ENCODE results near the gene KASH5.
A peak's percentile ranks its signal among the peaks of the same experiment; 100 is the strongest.

The KASH5 gene

GRCh38 chr19:49427339-49427738 lies 39.3 kb downstream of the KASH5 start:
- Histone ChIP-seq H2AFZ (ENCODE audit: low read length) (no peak overlapping the region), H3F3A (ENCODE audit: insufficient read depth, low read length) (no peaks in the 10 kb centered on the region; the same call in 1 of the 2 replicates), H3K4me2 (ENCODE audit: low read length) (no peak overlapping the region; the same call in 1 of the 2 replicates), H3K36me3 (ENCODE audit: insufficient read depth, low read length) (no peaks in the 10 kb centered on the region), H3K27me3 (ENCODE audit: insufficient read depth, low read length) (peaks cover 18% of the 10 kb centered on the region; the same call in 1 of the 2 replicates), H3K4me3 (ENCODE audit: low read depth, low read length, poor library complexity, severe bottlenecking) (no peak overlapping the region), H3K9me2 (ENCODE audit: low read depth, low read length) (no peaks in the 10 kb centered on the region), H3K27ac (ENCODE audit: low read depth, low read length, poor library complexity, severe bottlenecking) (no peak overlapping the region), H4K20me1 (ENCODE audit: insufficient read depth, low read length) (no peaks in the 10 kb centered on the region), H3K4me1 (ENCODE audit: insufficient read depth, low read length, severe bottlenecking) (peaks cover 12% of the 10 kb centered on the region), H3K79me2 (ENCODE audit: insufficient read depth, low read length) (no peaks in the 10 kb centered on the region), H3K9ac (ENCODE audit: low read length) (no peak overlapping the region), H3K9me3 (ENCODE audit: low read length) (no peaks in the 10 kb centered on the region)
- no peak for TF ChIP-seq CTCF (IDR thresholded peaks at IDR 0.05; ENCODE audit: low read length)
- no peak for TF ChIP-seq EZH2 (IDR thresholded peaks at IDR 0.05; ENCODE audit: borderline replicate concordance, low read length)

- Histone ChIP-seq H3K27ac (ENCODE audit: low read depth, low read length, poor library complexity, severe bottlenecking) (no peak overlapping the region), H3K4me2 (ENCODE audit: low read length) (peak overlapping the region; percentile 49; the same call in 1 of the 2 replicates), H3F3A (ENCODE audit: insufficient read depth, low read length) (no peaks in the 10 kb centered on the region; the same call in 1 of the 2 replicates), H3K79me2 (ENCODE audit: insufficient read depth, low read length) (no peaks in the 10 kb centered on the region), H3K4me1 (ENCODE audit: insufficient read depth, low read length, severe bottlenecking) (peaks cover 9% of the 10 kb centered on the region), H3K36me3 (ENCODE audit: insufficient read depth, low read length) (no peaks in the 10 kb centered on the region), H4K20me1 (ENCODE audit: insufficient read depth, low read length) (no peaks in the 10 kb centered on the region), H3K4me3 (ENCODE audit: low read depth, low read length, poor library complexity, severe bottlenecking) (no peak overlapping the region), H2AFZ (ENCODE audit: low read length) (no peak overlapping the region), H3K9ac (ENCODE audit: low read length) (no peak overlapping the region; the same call in 1 of the 2 replicates), H3K9me2 (ENCODE audit: low read depth, low read length) (no peaks in the 10 kb centered on the region), H3K9me3 (ENCODE audit: low read length) (no peaks in the 10 kb centered on the region), H3K27me3 (ENCODE audit: insufficient read depth, low read length) (peaks cover 18% of the 10 kb centered on the region; the same call in 1 of the 2 replicates)
- TF ChIP-seq EZH2 (IDR thresholded peaks at IDR 0.05; ENCODE audit: borderline replicate concordance, low read length) (no peak), CTCF (IDR thresholded peaks at IDR 0.05; ENCODE audit: low read length) (no peak)
These were observed 40.0 kb downstream of the KASH5 start for GRCh38 chr19:49427855-49428546.

- peaks cover 18% of the 10 kb centered on the region; the same call in 1 of the 2 replicates for H3K27me3 ChIP-seq (ENCODE audit: insufficient read depth, low read length)
These were observed 40.8 kb downstream of the KASH5 start for GRCh38 chr19:49428547-49429451.

More at GRCh38 chr19:49428547-49429451, 40.8 kb downstream of the KASH5 start:
- no peak for TF ChIP-seq CTCF (IDR thresholded peaks at IDR 0.05; ENCODE audit: low read length)
- no peak for TF ChIP-seq EZH2 (IDR thresholded peaks at IDR 0.05; ENCODE audit: borderline replicate concordance, low read length)
- Histone ChIP-seq H3K9ac (ENCODE audit: low read length) (no peak overlapping the region), H3F3A (ENCODE audit: insufficient read depth, low read length) (no peaks in the 10 kb centered on the region; the same call in 1 of the 2 replicates), H3K4me1 (ENCODE audit: insufficient read depth, low read length, severe bottlenecking) (peaks cover 9% of the 10 kb centered on the region), H3K4me2 (ENCODE audit: low read length) (no peak overlapping the region), H2AFZ (ENCODE audit: low read length) (no peak overlapping the region), H3K79me2 (ENCODE audit: insufficient read depth, low read length) (no peaks in the 10 kb centered on the region), H3K9me2 (ENCODE audit: low read depth, low read length) (no peaks in the 10 kb centered on the region), H3K27ac (ENCODE audit: low read depth, low read length, poor library complexity, severe bottlenecking) (no peak overlapping the region), H3K4me3 (ENCODE audit: low read depth, low read length, poor library complexity, severe bottlenecking) (no peak overlapping the region), H3K9me3 (ENCODE audit: low read length) (no peaks in the 10 kb centered on the region), H4K20me1 (ENCODE audit: insufficient read depth, low read length) (no peaks in the 10 kb centered on the region), H3K36me3 (ENCODE audit: insufficient read depth, low read length) (no peaks in the 10 kb centered on the region)
